Measurements from ENCODE around the gene TMEM272. TPM values are rescaled to one million over a fixed set of nuclear protein-coding genes. Genes with fewer than 3 reads are reported as not detected.

The TMEM272 gene
- total RNA-seq, 1 experiment from 2014 or later: 0.15 TPM

- in situ Hi-C loops (cut with HindIII; ENCODE audit: low pct_unique_long_range_greater_than_20kb, low sequenced_read_pairs): no loop called here
- POLR2A ChIA-PET: no interaction called here
Measured at GRCh38 chr13:51867062-51867461, 22.1 kb upstream of the TMEM272 start.

GRCh38 chr13:51865838-51866237, 20.9 kb upstream of the TMEM272 start:
- H3K27me3 ChIP-seq (ENCODE audit: control insufficient read depth, insufficient read depth, low read length): no peaks in the 10 kb centered on the region
- H3K36me3 ChIP-seq (ENCODE audit: control insufficient read depth, insufficient read depth, low read length): no peaks in the 10 kb centered on the region
- no peak for TF ChIP-seq CTCF (IDR thresholded peaks at IDR 0.05)
- no peak for TF ChIP-seq SIN3A (IDR thresholded peaks at IDR 0.05; ENCODE audit: borderline replicate concordance, insufficient read depth, low read depth, low read length)
- TF ChIP-seq TCF7L2 (IDR thresholded peaks at IDR 0.05; ENCODE audit: low read depth, low read length): no peak
- TF ChIP-seq REST (IDR thresholded peaks at IDR 0.05; ENCODE audit: insufficient read depth in 1 of 2, low read depth in 2 of 2, low read length in 1 of 2): no peak
- no peak for TF ChIP-seq POLR2AphosphoS5 (IDR thresholded peaks at IDR 0.05; ENCODE audit: low read depth, low read length)
- no TSS peak for BruUV-seq (replicated peaks)
- in situ Hi-C loops (cut with HindIII; ENCODE audit: low pct_unique_long_range_greater_than_20kb, low sequenced_read_pairs): no loop called here
- intact Hi-C loops (cut with micrococcal nuclease; ENCODE audit: unreplicated experiment): no loop called here
- H3K9me3 ChIP-seq (ENCODE audit: control insufficient read depth, insufficient read depth, low read depth, low read length): no peaks in the 10 kb centered on the region
- DNase-seq (ENCODE audit: low read depth, low spot score): no peak
- ChIA-PET POLR2A (no interaction called here), CTCF (no interaction called here)
- no peak for ATAC-seq
- no peak overlapping the region for H3K27ac ChIP-seq (ENCODE audit: low read length)
- no peaks in the 10 kb centered on the region for H3K4me1 ChIP-seq (ENCODE audit: control insufficient read depth, insufficient read depth, low read length)
- H3K4me3 ChIP-seq (ENCODE audit: low read depth in 2 of 2, low read length in 2 of 2): no peak overlapping the region

More at GRCh38 chr13:51867062-51867461, 22.1 kb upstream of the TMEM272 start:
- H3K27me3 ChIP-seq (ENCODE audit: control insufficient read depth, insufficient read depth, low read length): no peaks in the 10 kb centered on the region
- no peak for TF ChIP-seq REST (IDR thresholded peaks at IDR 0.05; ENCODE audit: insufficient read depth in 1 of 2, low read depth in 2 of 2, low read length in 1 of 2)
- no peak overlapping the region for H3K27ac ChIP-seq (ENCODE audit: low read length)
- H3K9me3 ChIP-seq (ENCODE audit: control insufficient read depth, insufficient read depth, low read depth, low read length): no peaks in the 10 kb centered on the region
- no peaks in the 10 kb centered on the region for H3K36me3 ChIP-seq (ENCODE audit: control insufficient read depth, insufficient read depth, low read length)
- no peak for DNase-seq (ENCODE audit: low read depth, low spot score)
- H3K4me3 ChIP-seq (ENCODE audit: low read depth in 2 of 2, low read length in 2 of 2): no peak overlapping the region
- CTCF ChIA-PET: no interaction called here
- no peaks in the 10 kb centered on the region for H3K4me1 ChIP-seq (ENCODE audit: control insufficient read depth, insufficient read depth, low read length)
- intact Hi-C loops (cut with micrococcal nuclease; ENCODE audit: unreplicated experiment): no loop called here
- ATAC-seq: no peak
- no TSS peak for BruUV-seq (replicated peaks)

All from Panc1 (cell line).